K562 (cell line): ENCODE results near the gene ZNF629. TPM values are rescaled to one million over a fixed set of nuclear protein-coding genes. Genes with fewer than 3 reads are reported as not detected.

ENCODE experiments used
- CBFB ChIP-seq: sonication (generic); formaldehyde crosslinking; IDR thresholded peaks from 2 replicates; pipeline ENCODE4 v1.4.0; 2020; ENCODE audit warnings: mild to moderate bottlenecking, missing genetic modification reagents
- CBX3 ChIP-seq, 2 experiments: IDR thresholded peaks; 1 replicate in 1 of 2; 2 replicates in 1 of 2; pipeline ENCODE4 v1.6.1; 2012; ENCODE audit warnings: inconsistent platforms in 2 of 2, low read length in 2 of 2, borderline replicate concordance in 1 of 2, control low read depth in 1 of 2
- CREB1 ChIP-seq, 2 experiments: sonication (generic) in 1 of 2; formaldehyde crosslinking in 1 of 2; IDR thresholded peaks; 2 replicates each; pipeline versions ENCODE4 v1.6.1 to v1.8.0; 2012 to 2022; ENCODE audit warnings: inconsistent platforms in 1 of 2, mild to moderate bottlenecking in 1 of 2, missing genetic modification reagents in 1 of 2, moderate library complexity in 1 of 2
- DMBX1 ChIP-seq: fragments of 250-450 bp; sonication (Bioruptor Pico); IDR thresholded peaks from 2 replicates; pipeline ENCODE4 v1.8.0; 2022; ENCODE audit warnings: inconsistent platforms, mild to moderate bottlenecking, moderate library complexity, borderline replicate concordance
- ELF2 ChIP-seq: fragments of 250-450 bp; sonication (Bioruptor Pico); IDR thresholded peaks from 2 replicates; pipeline ENCODE4 v1.5.0; 2021; ENCODE audit warnings: mild to moderate bottlenecking
- FIP1L1 ChIP-seq: fragments of 200-400 bp; formaldehyde crosslinking; IDR thresholded peaks from 2 replicates; pipeline ENCODE4 v1.6.1; 2018; ENCODE audit warnings: mild to moderate bottlenecking, low read depth, low read length; ENCODE audit not compliant: poor library complexity, severe bottlenecking
- HDAC2 ChIP-seq: fragments of 450-650 bp; IDR thresholded peaks from 2 replicates; pipeline ENCODE4 v1.6.1; 2016; ENCODE audit warnings: mild to moderate bottlenecking
- HNRNPLL ChIP-seq: fragments of 200-400 bp; formaldehyde crosslinking; IDR thresholded peaks from 2 replicates; pipeline ENCODE4 v1.6.1; 2017; ENCODE audit warnings: low read length, low read depth, mild to moderate bottlenecking; ENCODE audit not compliant: poor library complexity, severe bottlenecking
- JUND ChIP-seq, 2 experiments: IDR thresholded peaks; 2 replicates in 1 of 2; 3 replicates in 1 of 2; pipeline ENCODE4 v1.6.1; 2011; ENCODE audit warnings: borderline replicate concordance in 2 of 2, low read depth in 2 of 2, low read length in 2 of 2, improper control_type of control experiment in 1 of 2, missing biosample characterization in 1 of 2, missing genetic modification characterization in 1 of 2, missing genetic modification reagents in 1 of 2
- L3MBTL2 ChIP-seq: fragments of 450-650 bp; IDR thresholded peaks from 2 replicates; pipeline ENCODE4 v1.6.1; 2016; ENCODE audit warnings: mild to moderate bottlenecking, moderate library complexity
- LCOR ChIP-seq: sonication (generic); formaldehyde crosslinking; IDR thresholded peaks from 2 replicates; pipeline ENCODE4 v1.8.0; 2022; ENCODE audit warnings: mild to moderate bottlenecking, missing genetic modification reagents
- MTA1 ChIP-seq: fragments of 450-650 bp; IDR thresholded peaks from 2 replicates; pipeline ENCODE4 v1.6.1; 2017; ENCODE audit warnings: borderline replicate concordance
- MYBL2 ChIP-seq, 2 experiments: fragments of 450-650 bp in 1 of 2; sonication (generic) in 1 of 2; formaldehyde crosslinking in 1 of 2; IDR thresholded peaks; 2 replicates each; pipeline versions ENCODE4 v1.6.1 to v1.8.1; 2017 to 2022; ENCODE audit warnings: borderline replicate concordance in 1 of 2, inconsistent platforms in 1 of 2, low read depth in 1 of 2, mild to moderate bottlenecking in 1 of 2, missing genetic modification reagents in 1 of 2, moderate library complexity in 1 of 2
- SIN3A ChIP-seq, 2 experiments: fragments of 150-350 bp in 1 of 2; IDR thresholded peaks; 2 replicates each; pipeline ENCODE4 v1.6.1; 2011 to 2016; ENCODE audit warnings: borderline replicate concordance in 2 of 2, low read depth in 2 of 2, low read length in 2 of 2, mild to moderate bottlenecking in 2 of 2, moderate library complexity in 2 of 2; ENCODE audit not compliant: control insufficient read depth in 1 of 2
- SMC3 ChIP-seq: conservative IDR thresholded peaks from 2 replicates; pipeline ENCODE4 v1.6.1; 2011; ENCODE audit warnings: low read depth, low read length, improper control_type of control experiment; ENCODE audit not compliant: insufficient read depth
- SPI1 ChIP-seq: IDR thresholded peaks from 2 replicates; pipeline ENCODE4 v1.6.1; 2011; ENCODE audit warnings: low read depth, low read length, control low read depth, borderline replicate concordance
- TBP ChIP-seq: optimal IDR thresholded peaks from 2 replicates; pipeline ENCODE3; 2011; ENCODE audit warnings: low read depth, low read length, improper control_type of control experiment
- ZFP36 ChIP-seq: fragments of 150-350 bp; IDR thresholded peaks from 2 replicates; pipeline ENCODE4 v1.6.1; 2018; ENCODE audit warnings: low read length, low read depth; ENCODE audit not compliant: partially characterized antibody
- ZNF23 ChIP-seq: fragments of 250-450 bp; sonication (Bioruptor Pico); IDR thresholded peaks from 2 replicates; pipeline ENCODE4 v1.4.0; 2020; ENCODE audit warnings: mild to moderate bottlenecking
- ZNF780A ChIP-seq: fragments of 250-450 bp; sonication (Bioruptor Pico); IDR thresholded peaks from 2 replicates; pipeline ENCODE4 v1.5.0; 2021; ENCODE audit warnings: mild to moderate bottlenecking
- polyA plus RNA-seq, 8 experiments: library from polyadenylated mRNA; depleted of rRNA in 4 of 8; stranded (reverse) in 5 of 8; unstranded in 3 of 8; fragments of >200 nt; fragmentation: Nextera tagmentation in 2 of 8; fragmentation: Illumina TruSeq in 1 of 8; extraction: Ambion mirVana in 2 of 8; extraction: Trizol in 1 of 8; gene quantifications; 2 replicates each; pipeline versions ENCODE4 v1.2.1 to v1.2.3, GENCODE V29; 2011 to 2014; ENCODE audit warnings: inconsistent platforms in 1 of 8, missing spikeins in 1 of 8
- total RNA-seq, 7 experiments: library from RNA; depleted of rRNA in 6 of 7; stranded (reverse); fragments of >200 nt in 6 of 7; fragmentation: Illumina TruSeq in 2 of 7; extraction: Trizol in 2 of 7; gene quantifications; 2 replicates each; pipeline versions ENCODE4 v1.2.1 to v1.2.3, GENCODE V29; 2011 to 2021; ENCODE audit warnings: low replicate concordance in 1 of 7
- TF ChIP-seq, protein P1 (sequence below): IDR thresholded peaks from 2 replicates; pipeline ENCODE4 v1.6.1; 2012; ENCODE audit warnings: low read depth, low read length, improper control_type of control experiment, borderline replicate concordance
- TF ChIP-seq, protein P2 (sequence below), 3 experiments: IDR thresholded peaks in 2 of 3; conservative IDR thresholded peaks in 1 of 3; 2 replicates each; pipeline ENCODE4 v1.5.1; 2011 to 2012; ENCODE audit warnings: low read length in 3 of 3, mild to moderate bottlenecking in 3 of 3, control low read depth in 2 of 3, improper control_type of control experiment in 1 of 3, inconsistent platforms in 1 of 3, low read depth in 1 of 3, mixed read lengths in 1 of 3, moderate library complexity in 1 of 3; ENCODE audit not compliant: insufficient read depth in 2 of 3

ZNF629 gene
- total and polyA plus RNA-seq, 9 of the 15 experiments (the other 6 are each of a cell fraction or from before 2014, with no cell fraction given), result 0.44 to 18.8 (median 7.4) TPM

DNA sequence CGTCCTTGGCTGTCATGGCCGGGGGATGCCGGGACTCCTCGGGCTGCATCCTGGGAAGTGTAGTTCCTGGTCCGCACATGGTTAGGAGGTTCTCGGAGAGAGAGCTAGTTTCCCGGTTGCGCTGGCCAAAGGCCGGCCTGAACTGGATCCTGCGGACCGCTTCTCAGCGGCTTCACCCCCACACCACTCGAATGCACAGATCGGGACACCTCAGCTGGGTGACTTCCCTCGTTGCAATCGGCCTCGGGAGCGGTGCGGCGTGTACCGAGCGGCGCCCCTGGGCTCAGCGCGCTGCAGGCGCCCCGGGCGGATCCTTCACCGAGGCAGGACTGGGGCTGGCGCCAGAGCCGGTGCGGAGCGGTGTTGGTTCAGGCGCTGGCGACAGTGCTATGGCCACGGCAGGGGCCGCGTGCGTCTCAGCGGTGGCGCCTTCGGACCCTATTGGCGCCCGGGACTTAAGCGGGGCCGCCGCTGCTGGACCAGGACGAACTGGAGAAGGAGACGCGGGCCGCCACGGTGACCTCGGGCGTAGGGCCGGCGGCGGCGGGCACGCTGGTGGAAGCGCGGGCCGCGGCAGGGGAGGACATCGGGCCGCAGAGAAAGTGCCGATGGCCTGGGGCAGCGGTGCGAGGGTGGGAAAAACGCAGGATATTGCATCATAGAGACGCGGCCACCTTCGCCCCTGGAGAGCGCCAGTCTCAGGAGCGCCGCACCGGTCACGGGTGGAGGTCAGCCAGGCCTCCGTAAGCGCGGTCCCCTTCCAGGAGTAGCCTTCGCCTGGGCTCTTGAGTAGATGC, 11.4 kb downstream of the ZNF629 start (continued):
- peak; percentile 72 to 74; a peak in 3 of 4 replicates for TF ChIP-seq SIN3A (IDR thresholded peaks at IDR 0.05; ENCODE audit: borderline replicate concordance in 2 of 2, control insufficient read depth in 1 of 2, low read depth in 2 of 2, low read length in 2 of 2)
- TF ChIP-seq, protein P1, sequence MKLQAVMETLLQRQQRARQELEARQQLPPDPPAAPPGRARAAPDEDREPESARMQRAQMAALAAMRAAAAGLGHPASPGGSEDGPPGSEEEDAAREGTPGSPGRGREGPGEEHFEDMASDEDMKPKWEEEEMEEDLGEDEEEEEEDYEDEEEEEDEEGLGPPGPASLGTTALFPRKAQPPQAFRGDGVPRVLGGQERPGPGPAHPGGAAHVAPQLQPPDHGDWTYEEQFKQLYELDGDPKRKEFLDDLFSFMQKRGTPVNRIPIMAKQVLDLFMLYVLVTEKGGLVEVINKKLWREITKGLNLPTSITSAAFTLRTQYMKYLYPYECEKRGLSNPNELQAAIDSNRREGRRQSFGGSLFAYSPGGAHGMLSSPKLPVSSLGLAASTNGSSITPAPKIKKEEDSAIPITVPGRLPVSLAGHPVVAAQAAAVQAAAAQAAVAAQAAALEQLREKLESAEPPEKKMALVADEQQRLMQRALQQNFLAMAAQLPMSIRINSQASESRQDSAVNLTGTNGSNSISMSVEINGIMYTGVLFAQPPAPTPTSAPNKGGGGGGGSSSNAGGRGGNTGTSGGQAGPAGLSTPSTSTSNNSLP, result no peak
- TF ChIP-seq MTA1, result peak; percentile 89
- peak; percentile 80 for TF ChIP-seq JUND (IDR thresholded peaks at IDR 0.05; ENCODE audit: borderline replicate concordance, low read depth, low read length)
- TF ChIP-seq JUND (tag; IDR thresholded peaks at IDR 0.05; ENCODE audit: borderline replicate concordance, low read depth, low read length), result no peak; the same call in 2 of the 3 replicates
- TF ChIP-seq TBP, result peak; percentile 83
- TF ChIP-seq LCOR (CRISPR knock-in tag), result peak; percentile 53
- peak; percentile 23 for TF ChIP-seq HNRNPLL
- TF ChIP-seq ZFP36, result no peak
- TF ChIP-seq ELF2 (CRISPR knock-in tag), result peak; percentile 9
- peak; percentile 66 for TF ChIP-seq DMBX1 (CRISPR knock-in tag)
- TF ChIP-seq L3MBTL2, result peak; percentile 89
- no peak for TF ChIP-seq ZNF780A
- TF ChIP-seq SMC3, result no peak
- TF ChIP-seq ZNF23 (CRISPR knock-in tag), result peak; percentile 72; the same call in 1 of the 2 replicates
- TF ChIP-seq CBX3 (IDR thresholded peaks at IDR 0.05; ENCODE audit: borderline replicate concordance in 1 of 2, low read length in 2 of 2), result no peak; a peak in 1 of 3 replicates
- TF ChIP-seq CREB1 (IDR thresholded peaks at IDR 0.05), result peak; percentile 88
- TF ChIP-seq CREB1 (CRISPR knock-in tag; IDR thresholded peaks at IDR 0.05), result peak; percentile 82
- TF ChIP-seq FIP1L1, result peak; percentile 89
- no peak for TF ChIP-seq MYBL2 (IDR thresholded peaks at IDR 0.05; ENCODE audit: low read depth)
- TF ChIP-seq MYBL2 (CRISPR knock-in tag; IDR thresholded peaks at IDR 0.05; ENCODE audit: borderline replicate concordance), result no peak
- TF ChIP-seq HDAC2, result no peak
- TF ChIP-seq, protein P2, sequence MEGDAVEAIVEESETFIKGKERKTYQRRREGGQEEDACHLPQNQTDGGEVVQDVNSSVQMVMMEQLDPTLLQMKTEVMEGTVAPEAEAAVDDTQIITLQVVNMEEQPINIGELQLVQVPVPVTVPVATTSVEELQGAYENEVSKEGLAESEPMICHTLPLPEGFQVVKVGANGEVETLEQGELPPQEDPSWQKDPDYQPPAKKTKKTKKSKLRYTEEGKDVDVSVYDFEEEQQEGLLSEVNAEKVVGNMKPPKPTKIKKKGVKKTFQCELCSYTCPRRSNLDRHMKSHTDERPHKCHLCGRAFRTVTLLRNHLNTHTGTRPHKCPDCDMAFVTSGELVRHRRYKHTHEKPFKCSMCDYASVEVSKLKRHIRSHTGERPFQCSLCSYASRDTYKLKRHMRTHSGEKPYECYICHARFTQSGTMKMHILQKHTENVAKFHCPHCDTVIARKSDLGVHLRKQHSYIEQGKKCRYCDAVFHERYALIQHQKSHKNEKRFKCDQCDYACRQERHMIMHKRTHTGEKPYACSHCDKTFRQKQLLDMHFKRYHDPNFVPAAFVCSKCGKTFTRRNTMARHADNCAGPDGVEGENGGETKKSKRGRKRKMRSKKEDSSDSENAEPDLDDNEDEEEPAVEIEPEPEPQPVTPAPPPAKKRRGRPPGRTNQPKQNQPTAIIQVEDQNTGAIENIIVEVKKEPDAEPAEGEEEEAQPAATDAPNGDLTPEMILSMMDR (IDR thresholded peaks at IDR 0.05 in 2 of 3, conservative IDR thresholded peaks at IDR 0.05 in 1 of 3; ENCODE audit: insufficient read depth in 2 of 3, low read depth in 1 of 3, low read length in 3 of 3), result 0 out of 6 replicates have a peak, but pooled peaks of 1 of the 3 experiments have one; percentile 4
- TF ChIP-seq CBFB (CRISPR knock-in tag), result no peak
- TF ChIP-seq SPI1, result no peak
